Measurements from ENCODE around the gene C9orf50. TPM values are rescaled to one million over a fixed set of nuclear protein-coding genes. Genes with fewer than 3 reads are reported as not detected.

The C9orf50 gene
- total RNA-seq, 3 donors from 2014 or later, result not detected

DNA sequence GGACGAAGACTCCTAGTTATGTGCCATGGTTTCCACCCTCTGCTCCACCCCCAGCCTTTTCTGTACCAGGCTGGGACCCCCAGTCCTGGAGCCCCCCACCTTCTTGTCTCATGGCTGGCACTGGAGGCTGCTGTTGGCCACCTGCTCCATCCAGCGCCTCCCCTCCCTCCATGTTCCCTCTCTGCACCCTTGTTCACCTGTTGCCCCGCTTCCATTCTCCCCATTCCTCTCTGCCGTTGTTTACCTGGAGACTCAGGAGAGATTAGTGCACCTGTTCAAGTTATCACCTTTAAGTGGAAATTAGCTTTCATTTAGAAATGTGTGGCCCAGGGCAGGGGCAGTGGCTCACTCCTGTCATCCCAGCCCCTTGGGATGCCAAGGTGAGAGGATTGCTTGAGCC lies 12.3 kb upstream of the C9orf50 start:
- TF ChIP-seq, protein P1, sequence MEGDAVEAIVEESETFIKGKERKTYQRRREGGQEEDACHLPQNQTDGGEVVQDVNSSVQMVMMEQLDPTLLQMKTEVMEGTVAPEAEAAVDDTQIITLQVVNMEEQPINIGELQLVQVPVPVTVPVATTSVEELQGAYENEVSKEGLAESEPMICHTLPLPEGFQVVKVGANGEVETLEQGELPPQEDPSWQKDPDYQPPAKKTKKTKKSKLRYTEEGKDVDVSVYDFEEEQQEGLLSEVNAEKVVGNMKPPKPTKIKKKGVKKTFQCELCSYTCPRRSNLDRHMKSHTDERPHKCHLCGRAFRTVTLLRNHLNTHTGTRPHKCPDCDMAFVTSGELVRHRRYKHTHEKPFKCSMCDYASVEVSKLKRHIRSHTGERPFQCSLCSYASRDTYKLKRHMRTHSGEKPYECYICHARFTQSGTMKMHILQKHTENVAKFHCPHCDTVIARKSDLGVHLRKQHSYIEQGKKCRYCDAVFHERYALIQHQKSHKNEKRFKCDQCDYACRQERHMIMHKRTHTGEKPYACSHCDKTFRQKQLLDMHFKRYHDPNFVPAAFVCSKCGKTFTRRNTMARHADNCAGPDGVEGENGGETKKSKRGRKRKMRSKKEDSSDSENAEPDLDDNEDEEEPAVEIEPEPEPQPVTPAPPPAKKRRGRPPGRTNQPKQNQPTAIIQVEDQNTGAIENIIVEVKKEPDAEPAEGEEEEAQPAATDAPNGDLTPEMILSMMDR (IDR thresholded peaks at IDR 0.05), result no peak
- DNase-seq (no peak), ATAC-seq (no peak)
- Histone ChIP-seq H3K4me1 (ENCODE audit: low read depth) (no peaks in the 10 kb centered on the region), H3K36me3 (ENCODE audit: low read depth) (no peaks in the 10 kb centered on the region), H3K4me3 (no peak overlapping the region), H3K9me3 (no peaks in the 10 kb centered on the region)
- intact Hi-C loops (cut with DNase I, micrococcal nuclease), result no loop called here

DNA sequence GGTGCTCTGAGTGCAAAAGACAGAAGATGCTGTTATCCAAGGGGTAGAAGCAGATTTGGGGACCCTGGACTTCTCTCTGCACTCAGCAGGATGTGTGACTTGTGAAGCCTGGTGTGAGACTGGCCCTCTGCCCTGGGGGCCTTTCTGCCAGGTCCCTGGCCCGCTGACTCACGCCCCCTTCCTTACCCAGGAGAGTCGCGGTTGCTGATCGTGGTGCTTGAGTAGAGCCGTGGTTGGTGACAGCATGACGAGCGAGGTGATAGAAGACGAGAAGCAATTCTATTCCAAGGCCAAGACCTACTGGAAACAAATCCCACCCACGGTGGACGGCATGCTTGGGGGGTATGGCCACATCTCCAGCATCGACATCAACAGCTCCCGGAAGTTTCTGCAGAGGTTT lies 11.6 kb upstream of the C9orf50 start:
- peaks cover 7% of the 10 kb centered on the region for H3K4me1 ChIP-seq (ENCODE audit: low read depth)
- TF ChIP-seq, protein P1 (IDR thresholded peaks at IDR 0.05), result no peak
- H3K4me3 ChIP-seq, result no peak overlapping the region
- ATAC-seq (no peak), DNase-seq (no peak)
- H3K36me3 ChIP-seq (ENCODE audit: low read depth), result no peaks in the 10 kb centered on the region
- intact Hi-C loops (cut with DNase I, micrococcal nuclease), result no loop called here
- no peaks in the 10 kb centered on the region for H3K9me3 ChIP-seq

DNA sequence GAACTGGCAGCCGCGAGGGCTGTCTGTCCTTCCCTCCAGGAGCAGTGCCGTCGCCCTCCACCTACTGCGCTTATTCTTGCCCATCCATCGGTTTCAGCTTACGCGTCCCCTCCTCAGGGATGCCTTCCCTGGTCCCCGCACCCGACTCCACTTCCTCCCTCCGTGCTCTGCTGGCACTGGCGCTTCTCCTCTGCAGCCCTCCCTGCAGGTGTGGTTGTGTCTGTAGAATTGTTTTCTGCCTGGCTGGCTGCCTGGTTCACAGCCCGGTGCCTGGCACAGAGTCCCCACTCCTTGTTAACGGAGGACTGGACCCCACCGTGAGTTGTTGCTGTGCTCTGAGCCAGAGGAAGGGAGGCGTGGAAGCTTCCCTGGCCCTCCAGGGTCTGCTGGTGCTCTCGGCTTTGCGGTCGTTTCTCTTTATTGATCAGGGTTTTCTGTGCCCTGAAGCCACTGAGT lies 10.8 kb upstream of the C9orf50 start:
- no peak for DNase-seq
- Histone ChIP-seq H3K4me1 (ENCODE audit: low read depth) (peaks cover 10% of the 10 kb centered on the region), H3K9me3 (no peaks in the 10 kb centered on the region), H3K4me3 (no peak overlapping the region), H3K36me3 (ENCODE audit: low read depth) (no peaks in the 10 kb centered on the region)
- ATAC-seq, result no peak
- intact Hi-C loops (cut with DNase I, micrococcal nuclease), result no loop called here
- TF ChIP-seq, protein P1 (IDR thresholded peaks at IDR 0.05), result no peak

DNA sequence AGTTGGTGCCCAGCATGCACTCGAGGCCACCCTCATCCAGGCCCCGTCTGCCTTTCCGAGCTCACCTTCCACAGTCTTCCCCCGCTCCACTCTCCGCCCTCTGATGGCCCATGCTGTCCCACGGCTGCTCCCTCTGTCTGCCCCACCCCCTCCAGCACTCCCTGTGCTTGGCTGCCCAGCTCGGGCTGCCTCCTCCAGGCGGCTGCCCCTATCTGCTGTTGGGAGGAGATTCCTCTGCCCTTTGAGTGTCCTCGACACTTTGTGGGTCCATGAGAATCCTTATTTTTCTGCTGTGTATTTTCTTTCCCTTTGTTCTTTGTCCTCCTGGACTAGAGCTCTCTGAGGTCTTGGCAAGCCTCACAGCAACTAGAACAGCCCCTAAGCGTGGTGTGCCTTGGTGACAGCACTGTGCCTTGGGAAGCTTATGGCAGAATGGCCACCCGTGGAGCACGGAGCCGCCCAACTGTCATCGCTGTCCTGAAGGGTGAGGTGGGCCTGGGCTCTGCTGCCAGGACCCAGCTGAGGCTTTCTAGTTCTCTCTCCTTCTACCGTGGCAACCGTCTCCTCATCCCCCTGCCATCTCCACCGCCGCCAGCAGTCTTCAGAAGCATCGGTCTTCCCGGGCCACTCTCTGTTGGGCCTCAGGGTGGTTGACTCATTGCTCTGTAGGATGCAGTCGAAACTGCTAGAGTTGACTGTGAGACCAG lies 10.2 kb upstream of the C9orf50 start:
- TF ChIP-seq, protein P1 (IDR thresholded peaks at IDR 0.05), result no peak
- Histone ChIP-seq H3K9me3 (no peaks in the 10 kb centered on the region), H3K36me3 (ENCODE audit: low read depth) (no peaks in the 10 kb centered on the region), H3K4me3 (no peak overlapping the region), H3K4me1 (ENCODE audit: low read depth) (peaks cover 10% of the 10 kb centered on the region)
- DNase-seq (no peak), ATAC-seq (no peak)
- intact Hi-C loops (cut with DNase I, micrococcal nuclease), result no loop called here

DNA sequence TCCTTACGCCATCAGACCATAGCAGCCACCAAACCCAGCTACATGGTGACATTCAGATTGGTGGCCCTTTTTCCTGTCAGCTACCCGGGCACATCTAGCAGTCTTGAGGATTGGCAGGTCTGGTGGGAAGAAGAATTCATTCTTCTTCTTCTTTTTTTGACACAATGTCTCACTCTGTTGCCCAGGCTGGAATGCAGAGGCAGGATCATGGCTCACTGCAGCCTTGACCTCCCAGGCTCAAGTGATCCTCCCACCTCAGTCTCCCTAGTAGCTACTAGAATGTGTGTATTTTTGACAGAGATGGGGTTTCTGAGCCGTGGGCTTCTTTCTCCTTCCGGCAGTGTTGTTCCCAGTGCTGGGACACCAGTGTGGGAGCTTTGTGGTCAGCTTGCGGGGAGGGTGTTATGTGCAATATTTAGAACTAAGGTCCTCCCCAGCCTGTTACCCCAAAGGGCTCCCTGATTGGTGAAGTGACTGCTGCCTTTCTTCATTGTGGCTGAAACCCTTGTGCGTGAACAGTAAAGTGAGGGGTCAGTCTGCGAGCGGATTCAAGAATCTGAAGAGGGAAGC lies 8.4 kb upstream of the C9orf50 start:
- no peaks in the 10 kb centered on the region for H3K9me3 ChIP-seq
- DNase-seq, result no peak

More for the DNA sequence above, 8.4 kb upstream of the C9orf50 start:
- TF ChIP-seq, protein P1 (IDR thresholded peaks at IDR 0.05), result no peak
- no peaks in the 10 kb centered on the region for H3K36me3 ChIP-seq (ENCODE audit: low read depth)
- intact Hi-C loops (cut with DNase I, micrococcal nuclease), result no loop called here
- H3K4me1 ChIP-seq (ENCODE audit: low read depth), result peaks cover 15% of the 10 kb centered on the region
- no peak for ATAC-seq
- no peak overlapping the region for H3K4me3 ChIP-seq

Measured in mucosa of descending colon (tissue), 3 donors.